GM19452 (cell line): ENCODE data around the gene FTCD.

Experiments used
- ATAC-seq: cut with Tn5 transposase; IDR thresholded peaks from one replicate; pipeline ENCODE4 v1.9.1; 2021; ENCODE audit not compliant: unreplicated experiment

Gene FTCD

DNA sequence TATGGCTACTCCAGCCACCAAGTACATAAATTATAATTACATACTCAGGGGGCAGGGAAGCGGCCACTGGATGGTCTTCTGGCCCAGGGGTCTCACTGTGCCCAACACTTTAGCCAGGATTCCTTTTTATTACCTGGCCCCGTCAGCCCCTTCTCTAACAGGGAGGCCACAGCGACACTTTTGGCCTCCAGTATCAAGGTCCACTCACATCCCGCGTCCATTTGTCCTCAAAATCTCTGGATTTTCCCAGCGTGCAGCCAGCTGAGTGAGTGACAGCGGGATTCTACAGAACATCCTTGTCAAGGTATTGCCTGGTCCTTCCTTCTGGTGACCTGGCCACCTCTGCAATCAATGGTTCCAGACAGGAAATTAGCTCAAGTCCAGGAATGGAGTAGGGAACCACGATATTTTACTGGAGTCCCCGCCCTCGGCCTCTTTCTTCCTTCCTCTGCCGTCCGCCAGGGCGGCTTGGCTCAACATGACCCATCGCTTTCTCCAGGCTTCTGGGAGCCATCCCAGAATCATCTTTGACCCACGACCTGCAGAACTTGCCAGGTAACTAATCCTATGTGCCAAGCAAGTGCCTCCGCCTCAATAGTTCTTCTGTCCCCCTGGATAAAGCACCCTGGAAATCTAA lies 60.2 kb downstream of the FTCD start:
- no peak for ATAC-seq

DNA sequence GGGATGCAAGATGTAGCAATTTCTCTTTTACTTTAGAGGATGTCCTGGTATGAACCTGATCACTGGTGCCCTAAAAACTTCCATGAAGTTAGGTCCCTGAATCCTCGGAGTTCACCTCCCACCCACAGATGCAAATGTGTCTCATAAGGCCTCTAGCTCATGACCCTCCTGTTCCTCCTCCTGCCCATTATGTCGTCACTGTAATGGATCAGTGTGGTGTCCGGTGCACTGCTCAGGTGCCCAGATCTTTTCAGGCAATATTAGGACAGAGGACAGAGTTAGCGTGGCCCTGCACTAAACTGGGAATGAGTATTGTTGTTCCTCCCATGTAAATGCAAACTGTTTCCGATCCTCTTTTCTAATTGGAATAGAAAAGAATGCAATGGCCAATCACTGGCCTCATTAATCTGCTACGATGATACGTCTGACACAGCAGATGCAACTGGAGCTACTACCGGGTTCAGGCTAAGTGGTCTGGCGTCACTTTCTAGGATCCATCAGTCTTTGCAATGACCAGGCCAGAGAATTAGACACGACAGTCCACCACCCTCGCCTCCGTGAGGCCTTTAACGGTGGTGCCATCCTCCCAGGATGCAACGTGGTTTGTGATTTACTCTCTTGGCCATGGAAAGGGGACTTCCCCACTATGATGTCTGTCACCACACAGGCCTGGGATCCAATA lies 60.8 kb downstream of the FTCD start:
- ATAC-seq: no peak

DNA sequence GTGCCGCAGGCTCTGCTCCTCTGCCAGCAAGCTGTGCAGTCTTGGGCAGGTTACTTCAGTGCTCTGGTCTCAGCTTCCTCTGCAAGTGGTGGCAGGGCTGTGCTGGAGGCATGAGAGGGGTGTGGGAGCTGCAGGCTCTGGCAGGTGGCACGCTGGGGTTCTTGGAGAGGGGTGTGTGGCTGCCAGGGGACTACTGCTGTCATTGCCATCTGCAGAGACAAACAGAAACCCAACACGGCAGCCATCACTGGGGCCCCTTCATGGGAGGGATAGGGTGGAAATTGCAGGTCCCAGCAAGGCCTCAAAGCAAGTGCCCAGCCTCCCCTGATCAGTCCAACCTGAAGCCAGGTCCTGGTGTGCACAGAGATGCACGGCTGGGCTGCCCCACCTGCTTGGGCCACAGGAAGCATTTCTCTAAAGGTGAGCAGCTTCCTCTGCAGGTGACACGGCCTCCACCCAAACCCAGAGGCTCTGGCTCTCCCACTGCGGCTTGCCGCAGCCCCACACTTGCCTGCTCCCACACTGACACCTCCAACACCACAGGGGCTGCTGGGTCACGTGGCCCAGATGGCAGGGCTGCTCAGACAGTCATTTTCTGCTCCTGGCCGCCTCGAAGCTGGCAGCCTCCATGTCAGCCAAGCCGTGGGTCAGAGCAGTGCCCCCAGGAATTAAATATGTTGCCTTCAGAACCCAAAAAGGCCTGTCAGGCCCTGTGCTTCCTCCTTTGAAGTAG lies 61.5 kb downstream of the FTCD start:
- no peak for ATAC-seq

DNA sequence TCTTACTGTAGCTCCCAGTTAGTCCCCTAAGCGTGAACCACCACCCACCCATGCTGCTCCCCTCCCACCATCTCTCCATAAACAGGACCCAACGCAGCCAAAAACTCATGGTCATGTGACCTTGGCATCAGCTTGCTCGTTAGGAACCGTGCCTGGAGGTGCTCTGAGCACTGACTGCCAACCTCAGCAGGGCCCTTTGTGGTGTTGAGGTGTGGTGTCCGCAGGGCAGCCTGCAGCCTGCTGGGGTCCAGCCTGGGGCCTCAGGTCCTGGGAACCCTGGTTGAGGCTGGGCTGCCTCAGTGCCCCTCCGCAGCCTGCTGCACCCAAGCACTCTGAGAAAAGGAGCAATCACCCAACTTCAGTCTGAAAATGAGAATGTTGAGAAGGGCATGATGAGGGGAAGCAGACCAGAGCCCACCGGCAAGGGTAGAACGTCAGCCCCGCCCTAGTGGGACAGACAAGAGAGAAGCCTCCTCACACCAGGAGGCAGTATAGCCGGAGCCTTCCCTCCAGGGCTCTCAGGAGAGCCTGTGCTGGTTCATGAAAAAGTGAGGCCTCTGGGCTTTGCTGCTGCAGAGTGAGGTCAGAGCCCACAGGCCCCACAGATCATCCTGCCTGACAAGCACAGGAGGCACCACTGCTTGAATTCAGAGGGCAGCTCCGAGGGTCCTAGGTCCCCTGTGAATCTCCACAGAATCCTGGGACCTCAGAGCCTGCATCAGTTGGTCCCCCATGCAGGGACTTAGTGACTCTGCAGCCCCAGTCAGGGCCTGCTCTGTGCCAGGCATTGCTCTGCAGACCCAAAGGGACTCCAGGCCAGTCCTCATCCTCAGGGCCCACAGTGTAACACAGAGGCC lies 62.3 kb downstream of the FTCD start:
- no peak for ATAC-seq

DNA sequence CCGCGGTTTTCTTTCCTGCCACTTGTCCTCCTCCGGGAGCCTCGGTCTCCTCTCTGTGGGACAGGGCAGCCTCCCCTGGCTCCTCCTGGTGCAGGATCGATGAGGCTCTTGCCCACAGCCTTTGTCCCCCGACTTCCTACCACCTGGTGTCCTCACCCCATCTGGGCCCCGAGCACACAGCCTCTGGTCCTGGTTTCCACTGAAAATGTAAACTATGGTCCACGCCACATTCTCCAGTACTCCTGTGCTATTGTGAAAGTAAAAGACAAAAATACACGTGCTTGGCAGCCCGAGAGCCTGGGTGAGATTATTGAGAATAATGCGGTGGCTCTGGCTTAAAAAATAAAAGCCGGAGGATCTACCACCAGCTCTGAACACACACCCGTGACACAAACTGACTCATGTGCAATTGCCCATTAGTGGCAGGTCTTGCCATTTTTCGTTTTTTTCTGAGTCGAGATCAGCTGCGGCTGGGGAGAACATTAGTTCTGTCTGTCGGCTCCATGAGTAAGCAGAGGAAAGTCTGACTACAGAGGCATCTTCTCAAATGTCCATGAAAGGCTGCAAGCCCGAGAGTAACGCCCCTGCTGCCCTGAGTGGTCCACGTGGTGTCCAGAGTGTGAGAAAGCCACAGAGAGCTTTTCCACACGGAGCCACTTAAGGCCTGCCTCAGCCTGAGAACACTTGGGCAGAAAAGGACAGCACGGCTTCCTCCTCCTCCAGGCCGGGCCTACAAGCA lies 63.2 kb downstream of the FTCD start:
- ATAC-seq: no peak

DNA sequence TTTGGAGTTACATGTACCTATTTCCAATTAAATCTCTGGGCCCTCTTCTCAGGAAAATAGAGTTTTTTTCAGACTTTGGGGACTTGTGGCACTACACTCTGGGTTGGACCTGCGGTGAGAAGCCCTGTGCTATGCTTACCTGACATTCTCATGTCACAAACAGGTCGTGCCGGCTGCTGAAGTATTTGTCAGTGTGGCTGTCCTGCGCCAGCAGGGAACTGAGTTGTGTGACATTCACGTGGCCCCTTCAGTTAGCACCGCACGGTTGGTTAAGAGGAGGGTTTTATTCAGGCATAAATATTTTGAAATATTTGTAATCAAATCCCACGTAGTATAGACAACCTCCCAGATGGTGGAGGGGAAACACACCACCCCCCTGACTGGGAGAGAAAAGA lies 63.8 kb downstream of the FTCD start:
- ATAC-seq: no peak

DNA sequence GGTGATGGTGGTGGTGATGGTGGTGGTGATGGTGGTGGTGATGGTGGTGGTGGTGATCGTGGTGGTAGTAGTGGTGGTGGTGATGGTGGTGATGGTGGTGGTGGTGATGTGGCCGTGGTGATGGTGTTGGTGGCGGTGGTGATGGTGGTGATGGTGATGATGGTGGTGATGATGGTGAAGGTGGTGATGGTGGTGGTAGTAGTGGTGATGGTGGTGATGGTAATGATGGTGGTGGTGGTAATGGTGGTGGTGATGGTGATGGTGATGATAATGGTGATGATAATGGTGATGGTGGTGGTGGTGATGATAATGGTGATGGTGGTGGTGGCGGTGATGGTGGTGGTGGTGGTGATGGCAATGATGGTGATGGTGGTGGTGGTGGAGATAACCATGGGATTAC lies 64.3 kb downstream of the FTCD start:
- no peak for ATAC-seq

DNA sequence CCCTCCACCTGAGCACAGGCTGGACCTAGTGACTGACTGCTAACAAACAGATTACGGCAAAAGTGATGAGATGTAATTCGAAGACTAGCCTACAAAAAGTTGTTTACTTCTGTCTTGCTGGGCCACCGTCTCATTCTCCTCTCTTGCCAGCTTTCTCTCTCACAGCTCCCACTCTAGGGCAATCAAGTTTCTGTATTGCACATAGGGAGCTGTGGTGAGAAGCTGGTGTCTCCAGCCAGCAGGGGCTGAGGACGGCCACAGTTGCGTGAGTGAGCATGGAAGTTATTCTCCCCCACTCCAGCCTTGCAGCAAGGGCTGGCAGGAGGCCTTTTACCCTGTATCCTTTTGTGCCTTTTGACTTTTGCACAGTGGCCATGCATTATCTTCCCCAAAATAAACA lies 66.1 kb downstream of the FTCD start:
- ATAC-seq: no peak

DNA sequence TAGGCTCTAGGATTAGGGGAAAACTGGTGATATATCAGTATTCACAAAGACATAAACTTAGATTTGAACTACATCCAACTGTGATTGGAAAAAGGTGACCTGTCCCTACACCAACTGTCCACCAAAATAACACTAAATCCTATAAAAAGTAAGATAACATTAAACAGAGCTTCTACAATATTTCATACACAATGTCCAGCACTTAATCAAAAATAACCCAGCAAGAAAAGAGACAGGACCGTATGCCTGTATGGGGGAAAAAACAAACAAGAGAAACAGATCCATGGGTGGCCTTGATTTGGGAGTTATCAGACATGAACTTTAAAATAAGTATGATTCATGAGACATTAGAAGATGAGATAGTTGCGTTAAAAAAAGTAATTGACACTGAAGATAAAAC lies 67.2 kb downstream of the FTCD start:
- ATAC-seq: no peak

DNA sequence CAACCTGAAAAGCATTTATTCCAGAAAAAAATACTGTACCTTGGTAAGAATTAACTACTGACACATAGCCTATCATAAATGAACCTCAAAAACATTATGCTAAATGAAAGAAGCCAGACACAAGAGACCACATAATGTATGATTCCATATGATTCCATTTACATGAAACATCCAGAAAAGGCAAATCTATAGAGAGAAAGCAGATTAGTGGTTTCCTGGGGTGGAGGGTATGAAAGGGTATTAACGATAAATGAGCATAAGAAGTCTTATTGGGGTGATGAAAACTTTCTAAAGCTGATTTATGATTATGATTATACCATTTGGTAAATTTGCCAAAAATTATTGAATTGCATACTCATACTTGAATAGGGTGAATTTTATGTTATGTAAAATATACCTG lies 67.7 kb downstream of the FTCD start:
- ATAC-seq: no peak
